ENCODE data around the gene BACH2.

BACH2 gene

DNA sequence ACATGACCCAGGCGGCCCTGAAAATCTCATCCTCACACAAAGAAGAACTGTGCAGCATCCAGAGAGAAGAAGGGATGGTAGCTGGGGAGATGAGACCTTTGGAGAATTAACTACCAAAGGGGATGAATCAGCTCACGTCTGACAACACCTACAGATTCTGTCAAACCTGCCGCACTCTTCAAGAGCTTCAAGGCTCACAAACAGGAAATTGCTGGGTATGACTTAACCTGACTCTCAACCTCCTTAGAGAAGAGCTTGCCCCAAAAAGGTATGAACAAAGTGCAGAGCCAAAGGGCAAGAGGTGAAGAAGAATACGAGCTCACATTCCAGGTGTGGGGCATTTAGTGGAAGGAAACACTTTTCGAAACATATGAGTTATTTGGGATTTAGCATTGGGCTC is 139.8 kb downstream of the BACH2 start:
- Histone ChIP-seq H3K4me1 (ENCODE audit: insufficient read depth, poor library complexity, severe bottlenecking) (peaks cover 27% of the 10 kb centered on the region), H3K27me3 (ENCODE audit: insufficient read depth, poor library complexity, severe bottlenecking) (no peaks in the 10 kb centered on the region), H3K36me3 (ENCODE audit: low read depth) (no peaks in the 10 kb centered on the region), H3K4me3 (ENCODE audit: severe bottlenecking) (no peak overlapping the region), H3K9me3 (ENCODE audit: severe bottlenecking) (no peaks in the 10 kb centered on the region), H3K27ac (ENCODE audit: poor library complexity, severe bottlenecking) (peak overlapping the region; percentile 60)
- TF ChIP-seq, protein P1, sequence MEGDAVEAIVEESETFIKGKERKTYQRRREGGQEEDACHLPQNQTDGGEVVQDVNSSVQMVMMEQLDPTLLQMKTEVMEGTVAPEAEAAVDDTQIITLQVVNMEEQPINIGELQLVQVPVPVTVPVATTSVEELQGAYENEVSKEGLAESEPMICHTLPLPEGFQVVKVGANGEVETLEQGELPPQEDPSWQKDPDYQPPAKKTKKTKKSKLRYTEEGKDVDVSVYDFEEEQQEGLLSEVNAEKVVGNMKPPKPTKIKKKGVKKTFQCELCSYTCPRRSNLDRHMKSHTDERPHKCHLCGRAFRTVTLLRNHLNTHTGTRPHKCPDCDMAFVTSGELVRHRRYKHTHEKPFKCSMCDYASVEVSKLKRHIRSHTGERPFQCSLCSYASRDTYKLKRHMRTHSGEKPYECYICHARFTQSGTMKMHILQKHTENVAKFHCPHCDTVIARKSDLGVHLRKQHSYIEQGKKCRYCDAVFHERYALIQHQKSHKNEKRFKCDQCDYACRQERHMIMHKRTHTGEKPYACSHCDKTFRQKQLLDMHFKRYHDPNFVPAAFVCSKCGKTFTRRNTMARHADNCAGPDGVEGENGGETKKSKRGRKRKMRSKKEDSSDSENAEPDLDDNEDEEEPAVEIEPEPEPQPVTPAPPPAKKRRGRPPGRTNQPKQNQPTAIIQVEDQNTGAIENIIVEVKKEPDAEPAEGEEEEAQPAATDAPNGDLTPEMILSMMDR (IDR thresholded peaks at IDR 0.05; ENCODE audit: poor library complexity, severe bottlenecking) = no peak
- no peak for DNase-seq (ENCODE audit: low spot score)
- peak; percentile 99 for ATAC-seq (ENCODE audit: low read depth)

DNA sequence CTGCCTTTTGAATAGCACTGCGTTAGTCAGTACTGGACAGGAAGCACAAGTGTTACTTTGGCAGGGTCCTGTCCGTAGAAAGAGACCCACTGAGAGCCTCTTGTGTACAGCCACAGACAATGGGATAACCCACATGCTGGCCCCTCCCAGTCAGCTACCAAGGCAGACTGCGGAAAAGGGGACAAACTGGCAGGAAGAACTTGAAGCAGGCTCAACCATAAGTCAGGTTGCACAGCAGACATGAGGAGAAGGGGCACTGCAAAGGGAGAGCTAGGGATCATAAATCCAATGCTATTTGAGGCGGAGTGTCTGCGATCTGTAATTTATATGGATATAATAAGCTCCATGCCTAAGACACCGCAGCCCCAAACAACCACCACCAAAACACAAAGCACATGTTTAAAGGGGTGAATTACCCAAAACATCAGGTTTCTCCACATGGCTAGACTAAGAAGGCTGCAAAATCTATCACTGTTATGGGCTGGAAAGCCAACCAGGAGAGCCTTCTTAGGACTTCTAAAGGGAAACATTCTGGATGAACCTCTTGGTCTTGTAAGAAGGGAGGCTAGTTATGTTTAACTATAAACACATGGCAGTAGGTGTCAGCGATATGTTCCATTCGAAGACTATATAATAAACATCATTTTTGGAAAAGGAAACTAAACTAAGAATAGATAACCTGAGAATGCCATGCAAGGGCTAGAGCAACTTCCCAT is 141.7 kb downstream of the BACH2 start:
- Histone ChIP-seq H3K9me3 (ENCODE audit: severe bottlenecking) (no peaks in the 10 kb centered on the region), H3K27ac (ENCODE audit: poor library complexity, severe bottlenecking) (no peak overlapping the region), H3K4me3 (ENCODE audit: severe bottlenecking) (no peak overlapping the region), H3K27me3 (ENCODE audit: insufficient read depth, poor library complexity, severe bottlenecking) (no peaks in the 10 kb centered on the region), H3K4me1 (ENCODE audit: insufficient read depth, poor library complexity, severe bottlenecking) (peaks cover 28% of the 10 kb centered on the region), H3K36me3 (ENCODE audit: low read depth) (no peaks in the 10 kb centered on the region)
- DNase-seq (ENCODE audit: low spot score) (no peak), ATAC-seq (ENCODE audit: low read depth) (no peak)
- TF ChIP-seq, protein P1 (IDR thresholded peaks at IDR 0.05; ENCODE audit: poor library complexity, severe bottlenecking) = no peak

DNA sequence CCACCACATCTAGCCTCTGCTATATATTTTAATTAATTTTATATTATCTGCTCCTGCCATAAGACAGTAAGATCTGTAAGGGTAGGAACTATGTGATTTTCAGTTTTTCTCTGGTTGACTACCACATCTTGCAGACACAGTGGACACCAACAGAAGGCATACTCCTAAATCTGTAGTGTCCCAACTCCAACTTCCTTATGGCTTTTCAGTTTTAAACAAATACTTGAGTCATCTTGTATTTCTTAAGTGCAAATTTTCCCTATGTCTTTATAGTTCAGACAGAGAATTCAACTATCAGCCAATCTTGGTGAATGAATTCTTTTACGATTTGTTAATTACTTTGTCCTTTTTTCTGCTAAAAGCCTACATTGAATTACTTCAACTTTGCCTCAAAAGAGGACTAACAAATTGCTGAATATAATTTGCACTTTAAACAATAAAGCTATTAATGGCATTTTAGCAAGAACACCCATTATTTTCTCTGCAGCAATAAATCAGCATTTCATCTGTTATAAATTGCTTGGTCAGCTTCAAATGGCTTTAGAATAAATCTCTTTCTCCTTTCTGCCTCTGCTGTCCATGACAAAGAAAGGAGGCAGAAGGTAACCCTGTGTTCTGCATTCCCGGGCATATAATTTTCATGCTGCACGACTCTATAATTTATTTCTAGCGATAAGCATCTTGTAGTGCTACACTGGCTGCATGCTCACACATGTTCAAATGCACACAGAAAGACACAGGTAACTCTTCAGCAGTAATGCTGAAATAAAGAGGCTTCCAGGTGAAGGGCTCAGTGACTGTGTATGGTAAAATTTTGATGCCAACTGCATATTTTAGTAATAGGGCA is 144.8 kb downstream of the BACH2 start:
- no peak for ATAC-seq (ENCODE audit: low read depth)
- Histone ChIP-seq H3K27ac (ENCODE audit: poor library complexity, severe bottlenecking) (no peak overlapping the region), H3K4me1 (ENCODE audit: insufficient read depth, poor library complexity, severe bottlenecking) (peaks cover 22% of the 10 kb centered on the region), H3K27me3 (ENCODE audit: insufficient read depth, poor library complexity, severe bottlenecking) (no peaks in the 10 kb centered on the region), H3K4me3 (ENCODE audit: severe bottlenecking) (no peak overlapping the region), H3K9me3 (ENCODE audit: severe bottlenecking) (no peaks in the 10 kb centered on the region), H3K36me3 (ENCODE audit: low read depth) (no peaks in the 10 kb centered on the region)
- TF ChIP-seq, protein P1 (IDR thresholded peaks at IDR 0.05; ENCODE audit: poor library complexity, severe bottlenecking) = no peak
- no peak for DNase-seq (ENCODE audit: low spot score)

GRCh38 chr6:90149280-90149679 is 147.4 kb downstream of the BACH2 start:
- no peaks in the 10 kb centered on the region for H3K27me3 ChIP-seq (ENCODE audit: insufficient read depth, poor library complexity, severe bottlenecking)

More at GRCh38 chr6:90149280-90149679, 147.4 kb downstream of the BACH2 start:
- TF ChIP-seq, protein P1 (IDR thresholded peaks at IDR 0.05; ENCODE audit: poor library complexity, severe bottlenecking) = no peak
- ATAC-seq (ENCODE audit: low read depth) = no peak
- H3K9me3 ChIP-seq (ENCODE audit: severe bottlenecking) = no peaks in the 10 kb centered on the region
- no peak overlapping the region for H3K27ac ChIP-seq (ENCODE audit: poor library complexity, severe bottlenecking)
- H3K4me1 ChIP-seq (ENCODE audit: insufficient read depth, poor library complexity, severe bottlenecking) = peaks cover 15% of the 10 kb centered on the region
- H3K4me3 ChIP-seq (ENCODE audit: severe bottlenecking) = no peak overlapping the region
- no peak for DNase-seq (ENCODE audit: low spot score)
- no peaks in the 10 kb centered on the region for H3K36me3 ChIP-seq (ENCODE audit: low read depth)
